Forelimb muscle (tissue), 1 donor: Measurements from ENCODE around the gene RRH. TPM values are rescaled to one million over a fixed set of nuclear protein-coding genes. Genes with fewer than 3 reads are reported as not detected.
"Not testable (repeated sequence)": the region's sequence is repeated elsewhere in the genome, so short reads cannot be mapped to it uniquely, and the experiment has no call there.

Experiments used
- DNase-seq: peaks from one replicate; pipeline ENCODE4 v3.0.0-alpha.2; 2013; ENCODE audit warnings: low read depth
- polyA plus RNA-seq: library from polyadenylated mRNA; unstranded; fragments of 120-200 nt; gene quantifications from one replicate; pipeline ENCODE4 v1.2.1, GENCODE V29; 2013; ENCODE audit not compliant: insufficient read length

RRH gene
- polyA plus RNA-seq = 0.28 TPM

- DNase-seq = no peak
Observed at GRCh38 chr4:109827672-109828071, at the start of gene RRH. RRH (plus strand) TSS chr4:109827972; CDS start chr4:109828028, 56 bp downstream.

DNA sequence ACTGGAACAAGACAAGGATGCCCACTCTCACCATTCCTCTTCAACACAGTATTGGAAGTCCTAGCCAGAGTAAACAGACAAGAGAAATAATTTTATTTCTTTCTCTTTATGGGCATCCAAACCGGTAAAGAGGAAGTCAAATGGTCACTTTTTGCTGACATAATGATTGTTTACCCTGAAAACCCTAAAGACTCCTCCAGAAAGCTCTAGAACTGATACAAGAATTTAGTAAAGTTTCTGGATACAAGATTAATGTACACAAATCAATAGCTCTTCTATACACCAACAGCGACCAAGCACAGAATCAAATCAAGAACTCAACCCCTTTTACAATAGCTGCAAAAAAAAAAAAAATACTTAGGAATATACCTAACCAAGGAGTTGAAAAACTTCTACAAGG lies 45.7 kb upstream of the RRH start:
- not testable (repeated sequence) for DNase-seq

- DNase-seq = no peak
Observed at GRCh38 chr4:109786846-109787245, 40.9 kb upstream of the RRH start.

DNA sequence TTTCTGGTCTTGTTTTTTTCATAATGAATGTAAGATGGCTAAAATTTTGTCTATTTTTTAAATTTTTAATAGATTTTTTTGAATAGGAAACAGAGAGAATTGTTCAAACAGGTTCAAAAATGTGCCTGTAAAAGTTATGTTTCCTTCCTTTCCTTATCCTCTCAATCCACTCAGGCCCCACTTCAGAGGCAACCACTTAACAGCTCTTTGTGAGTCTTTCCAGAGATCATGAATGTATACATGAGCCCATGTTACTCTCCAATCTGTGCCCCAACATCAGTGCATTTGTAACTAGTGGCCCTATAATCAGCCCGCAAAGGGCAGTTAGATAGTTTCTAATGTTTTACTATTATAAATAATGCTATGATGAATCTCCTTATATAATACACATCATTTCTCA lies 40.0 kb upstream of the RRH start:
- DNase-seq = no peak

- DNase-seq = no peak
Observed at GRCh38 chr4:109795059-109795458, 32.7 kb upstream of the RRH start.

DNA sequence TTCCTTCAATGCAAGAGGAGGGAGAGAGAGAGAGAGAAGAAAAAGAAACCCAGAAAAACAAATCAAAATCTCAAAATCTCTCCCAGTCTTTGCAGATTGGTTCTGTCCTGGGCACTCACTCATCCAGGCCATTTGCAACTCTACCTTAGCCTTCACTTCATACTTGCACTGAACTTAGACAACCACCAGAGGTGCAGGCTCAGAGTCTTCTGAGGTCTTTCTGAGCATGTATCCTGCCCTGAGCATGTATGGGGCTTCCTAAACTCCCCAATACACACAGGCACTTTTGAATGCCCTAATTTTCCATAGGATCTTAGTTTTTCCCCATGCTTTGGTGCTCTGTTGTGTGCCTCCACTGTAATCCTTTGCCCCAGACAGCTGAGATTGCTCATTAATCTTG lies 28.9 kb upstream of the RRH start:
- no peak for DNase-seq

- DNase-seq = no peak
Observed at GRCh38 chr4:109801099-109801789, 26.5 kb upstream of the RRH start.

DNA sequence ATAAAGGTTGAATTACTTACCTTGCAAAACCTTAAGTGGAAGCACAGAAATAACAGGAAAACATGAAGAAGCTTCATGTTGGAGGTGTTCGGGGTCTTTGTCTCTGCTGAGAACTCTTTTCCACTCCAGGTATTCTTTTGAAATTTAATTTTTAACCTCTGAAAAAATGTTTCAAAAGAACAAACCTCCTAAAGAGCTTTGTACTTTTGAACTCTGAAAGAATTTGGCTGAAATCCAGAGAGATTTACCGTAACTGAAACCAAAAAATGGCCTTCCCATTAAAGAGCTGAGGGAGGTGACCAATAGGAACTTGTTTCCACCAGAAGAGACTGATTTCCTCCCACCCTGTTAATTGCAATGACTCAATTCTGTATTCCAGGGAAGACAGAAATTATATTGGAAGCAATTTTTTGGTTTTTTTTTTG lies 25.9 kb upstream of the RRH start, which contains the start of gene CFI:
TSS of gene CFI (minus strand) at position 105 of the 425 bp plus-strand sequence. CDS start at position 77, 28 bp downstream.
- no peak for DNase-seq

- DNase-seq = no peak
Observed at GRCh38 chr4:109803924-109804571, 23.7 kb upstream of the RRH start.

GRCh38 chr4:109809655-109810054 lies 18.1 kb upstream of the RRH start:
- no peak for DNase-seq

DNA sequence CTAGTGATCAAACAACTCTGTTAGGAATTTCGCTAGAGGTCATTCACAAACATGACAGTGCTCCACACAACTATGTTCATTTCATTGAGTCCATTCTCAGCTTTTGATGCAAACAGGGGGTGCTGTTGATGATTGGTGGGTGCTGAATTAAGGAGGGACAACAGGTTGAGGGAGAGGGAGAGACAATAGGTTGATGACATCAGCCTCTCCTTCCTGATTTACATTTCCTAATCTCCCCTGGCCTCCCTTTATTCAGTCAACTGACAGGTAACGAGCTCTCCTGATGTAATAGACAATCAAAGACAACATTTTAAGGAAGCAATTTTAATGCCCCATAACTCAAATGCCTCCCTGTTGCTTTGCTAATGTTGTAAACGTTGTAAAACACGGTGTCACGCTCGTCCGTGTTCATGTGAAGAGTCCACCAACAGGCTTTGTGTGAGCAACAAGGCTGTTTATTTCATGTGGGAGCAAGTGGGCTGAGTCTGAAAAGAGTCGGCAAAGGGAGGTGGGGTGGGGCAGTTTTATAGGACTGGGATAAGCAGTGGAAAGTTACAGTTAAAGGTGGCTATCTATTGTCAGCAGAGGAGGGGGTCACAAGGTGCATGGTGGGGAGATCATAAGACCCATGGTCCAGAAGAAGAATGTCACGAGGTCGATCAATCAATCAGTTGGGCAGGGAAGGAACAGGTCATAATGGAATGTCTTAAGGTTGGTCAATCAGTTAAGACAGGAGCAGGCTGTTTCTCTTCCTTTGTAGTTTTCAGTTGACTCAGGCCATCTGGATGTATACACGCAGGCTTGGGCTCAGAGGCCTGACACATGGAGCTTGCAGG lies 17.0 kb upstream of the RRH start:
- DNase-seq = no peak

DNA sequence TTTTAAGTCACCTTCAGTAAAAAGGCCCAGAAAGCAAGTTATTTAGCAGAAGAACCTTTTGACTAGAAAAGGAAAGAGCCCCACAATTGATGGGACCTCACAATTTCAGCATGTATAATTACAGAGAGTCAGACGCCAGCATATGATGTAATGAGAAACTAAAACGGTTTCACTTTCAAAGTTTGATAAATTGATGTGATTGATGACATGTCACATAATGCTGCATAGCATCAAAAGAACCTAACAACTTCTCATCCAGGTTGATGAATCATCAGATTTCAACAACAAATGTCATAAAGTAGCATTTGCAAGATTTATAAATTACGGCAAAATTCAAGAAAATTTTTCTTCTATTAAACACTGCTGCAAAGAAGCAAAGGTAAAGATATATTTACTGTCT lies 16.1 kb upstream of the RRH start:
- no peak for DNase-seq

DNA sequence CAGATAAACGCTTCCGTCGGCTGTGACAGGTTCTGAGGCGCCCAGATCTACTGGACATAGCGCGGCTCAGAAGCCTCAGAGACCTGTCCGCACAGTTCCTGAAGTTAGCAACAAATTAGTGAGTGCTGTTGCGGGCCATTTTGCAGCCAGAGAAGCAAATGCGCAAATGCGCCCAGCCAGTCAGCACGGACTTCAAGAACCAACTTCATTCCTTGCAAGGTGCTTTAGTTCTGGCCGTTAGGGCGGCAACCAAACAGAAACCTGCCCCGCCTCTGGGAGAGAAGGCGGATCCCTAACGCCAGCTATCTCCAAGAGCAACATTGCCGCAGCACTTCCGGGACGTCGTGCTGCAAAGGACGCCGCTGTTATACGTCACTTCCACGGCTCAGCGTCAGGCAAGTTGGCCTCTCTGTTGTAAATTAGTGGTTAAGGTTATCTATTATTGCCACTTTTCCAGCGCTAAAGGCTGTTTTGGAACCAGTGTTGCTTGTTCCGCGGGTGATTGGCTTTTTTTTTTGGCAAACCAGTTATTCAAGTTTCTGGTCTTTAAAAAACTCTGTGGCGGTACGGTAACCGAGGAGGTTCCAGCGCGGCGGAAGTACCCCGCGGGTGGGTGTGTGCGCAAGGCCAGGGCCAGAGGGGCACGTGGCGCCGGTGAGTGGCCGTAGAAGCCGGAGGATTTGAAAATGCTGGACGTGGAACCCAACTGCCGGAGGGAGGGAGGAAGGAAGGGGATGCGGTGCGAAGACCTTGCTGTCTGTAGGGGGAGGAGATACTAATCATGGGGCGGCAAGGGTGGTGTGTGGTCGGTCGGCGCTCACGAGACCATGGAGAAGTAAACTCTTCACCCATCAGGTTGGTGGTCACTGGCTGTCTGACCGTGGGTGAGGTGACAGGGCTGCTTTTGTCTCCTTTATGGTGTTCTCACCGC lies 12.4 kb upstream of the RRH start, which contains the start of gene GAR1:
TSS of gene GAR1 (plus strand) at position 612 of the 931 bp plus-strand sequence. CDS start 403 bp downstream, outside the sequence.
- DNase-seq = peak; percentile 91

DNA sequence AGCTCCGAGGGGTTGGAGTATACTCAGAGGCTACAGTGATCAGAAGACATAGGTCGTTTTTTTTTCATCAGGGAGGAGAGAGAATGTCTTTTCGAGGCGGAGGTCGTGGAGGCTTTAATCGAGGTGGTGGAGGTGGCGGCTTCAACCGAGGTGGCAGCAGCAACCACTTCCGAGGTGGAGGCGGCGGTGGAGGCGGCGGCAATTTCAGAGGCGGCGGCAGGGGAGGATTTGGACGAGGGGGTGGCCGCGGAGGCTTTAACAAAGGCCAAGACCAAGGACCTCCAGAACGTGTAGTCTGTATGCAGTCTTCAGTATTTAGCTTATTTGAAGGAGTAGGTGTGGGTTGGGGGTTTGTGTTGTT lies 11.7 kb upstream of the RRH start:
- no peak for DNase-seq

DNA sequence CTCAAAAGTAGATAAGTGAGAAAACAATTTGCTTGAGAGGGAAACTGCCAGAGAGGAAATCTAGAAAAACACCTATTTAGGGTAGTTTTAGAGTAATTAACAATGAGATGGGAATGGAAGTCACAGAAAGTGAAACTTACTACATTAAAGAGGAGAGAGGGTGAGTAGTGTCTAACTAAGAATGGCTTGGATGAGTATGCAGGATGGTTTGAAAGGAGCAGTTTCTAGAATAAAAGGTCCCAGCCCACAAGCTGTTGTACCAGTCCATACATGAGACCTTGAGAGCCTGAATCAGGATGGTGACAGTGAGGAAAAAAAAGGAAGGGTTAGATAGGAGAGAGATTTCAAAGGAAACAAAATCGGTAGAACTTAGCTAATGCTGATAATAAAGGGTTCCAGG lies 10.9 kb upstream of the RRH start:
- DNase-seq = no peak

GRCh38 chr4:109818268-109818667 lies 9.5 kb upstream of the RRH start:
- DNase-seq = no peak

DNA sequence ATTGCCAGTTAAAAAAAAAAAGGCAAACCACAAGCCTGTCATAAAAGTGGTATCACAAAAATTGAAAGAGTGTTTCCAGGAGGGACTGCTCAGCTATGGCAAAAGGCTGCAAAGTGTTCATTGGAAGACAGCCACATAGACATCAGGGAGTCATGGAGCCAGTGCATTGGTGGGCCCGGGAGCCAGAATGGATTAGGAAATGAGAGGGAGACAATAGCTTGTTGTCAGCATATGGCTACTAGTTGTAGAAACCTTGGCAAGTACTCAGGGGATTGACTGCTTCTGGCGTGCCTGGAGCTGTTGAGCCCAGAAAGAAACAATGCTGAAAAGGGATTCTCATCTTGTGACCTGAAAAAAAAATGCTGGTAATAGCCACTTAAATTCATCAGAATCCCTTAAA lies 7.2 kb upstream of the RRH start:
- DNase-seq = no peak

GRCh38 chr4:109821185-109821584 lies 6.6 kb upstream of the RRH start:
- DNase-seq = no peak

GRCh38 chr4:109826719-109827118 lies 1.1 kb upstream of the RRH start:
- no peak for DNase-seq

DNA sequence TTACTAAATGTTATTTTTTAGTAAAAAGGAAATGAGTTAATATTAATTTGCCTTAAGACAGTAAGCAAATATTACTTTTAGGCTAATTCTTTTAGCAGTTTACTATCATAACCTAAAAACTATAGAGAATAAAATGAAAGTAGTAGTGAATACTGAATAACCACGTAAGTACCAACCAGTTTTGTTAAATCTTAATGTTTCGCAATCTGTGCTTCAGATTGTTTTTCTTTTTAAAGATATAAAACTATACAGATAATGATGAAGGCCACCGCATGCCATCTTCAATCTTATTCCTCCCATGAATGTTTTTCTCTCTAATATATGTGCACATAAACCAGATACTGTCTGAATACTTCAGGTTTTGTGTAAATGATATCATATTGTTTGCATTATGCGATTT lies 6.0 kb downstream of the RRH start:
- no peak for DNase-seq

DNA sequence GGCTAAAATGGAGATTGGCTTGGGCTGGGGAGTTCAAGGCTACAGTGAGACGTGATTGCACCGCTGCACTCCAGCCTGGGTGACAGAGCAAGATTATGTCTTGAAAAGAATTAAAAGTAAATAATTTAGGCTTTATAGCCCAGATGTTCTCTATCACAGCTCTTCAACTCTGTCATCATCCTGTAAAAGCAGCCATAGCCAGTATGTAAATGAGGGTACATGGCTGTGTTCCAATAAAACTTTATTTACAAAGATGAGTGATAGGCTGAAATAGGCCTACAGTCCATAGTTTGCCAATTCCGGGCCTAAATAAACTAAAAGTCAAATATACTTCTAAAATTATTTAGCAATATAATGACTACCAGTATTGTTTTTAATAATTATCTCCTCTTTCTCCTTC lies 9.2 kb downstream of the RRH start:
- no peak for DNase-seq
